PFSK-1 (cell line): ENCODE results near the gene ADTRP.

Experiments used
- FOXP2 ChIP-seq: optimal IDR thresholded peaks from 2 replicates; pipeline ENCODE3; 2011; ENCODE audit warnings: borderline replicate concordance, control low read depth, inconsistent platforms; ENCODE audit not compliant: insufficient read depth; ENCODE audit errors: extremely low read length, extremely low read depth
- POLR2AphosphoS5 ChIP-seq: IDR thresholded peaks from 2 replicates; pipeline ENCODE4 v1.6.1; 2012; ENCODE audit warnings: low read depth, mild to moderate bottlenecking, control low read depth, low read length, moderate library complexity
- SIN3A ChIP-seq: IDR thresholded peaks from 2 replicates; pipeline ENCODE4 v1.6.1; 2012; ENCODE audit warnings: mild to moderate bottlenecking, low read length, moderate library complexity, borderline replicate concordance; ENCODE audit not compliant: insufficient read depth
- TAF1 ChIP-seq: IDR thresholded peaks from 2 replicates; pipeline ENCODE4 v1.6.1; 2012; ENCODE audit warnings: low read length, control low read depth, borderline replicate concordance; ENCODE audit not compliant: insufficient read depth
- TF ChIP-seq, protein P1 (sequence below), 2 experiments: IDR thresholded peaks; 2 replicates each; pipeline versions ENCODE4 v1.6.1 to v1.8.0; 2011 to 2012; ENCODE audit warnings: low read depth in 2 of 2, low read length in 2 of 2, control low read depth in 1 of 2, inconsistent platforms in 1 of 2, mild to moderate bottlenecking in 1 of 2, moderate library complexity in 1 of 2; ENCODE audit not compliant: insufficient read depth in 1 of 2

DNA sequence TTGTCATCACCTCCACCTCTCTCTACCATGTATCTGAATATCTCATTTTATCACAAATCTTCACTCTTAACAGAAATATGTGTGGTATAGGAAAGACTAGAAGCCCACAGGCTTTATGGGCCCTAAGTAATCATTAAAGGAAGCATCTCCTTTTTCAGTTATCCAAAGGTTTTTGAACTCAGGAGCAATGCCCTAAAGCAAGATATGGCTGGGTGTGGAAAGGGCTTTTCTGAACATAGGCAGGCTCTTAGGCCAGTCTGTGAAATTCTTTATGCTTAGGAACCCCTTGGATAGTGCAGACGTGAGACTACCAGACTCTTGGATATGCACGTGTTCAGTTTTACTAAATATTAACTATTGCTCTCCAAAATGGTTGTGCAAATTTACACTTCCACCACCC lies 99.5 kb downstream of the ADTRP start:
- TF ChIP-seq FOXP2 = no peak
- TF ChIP-seq, protein P1, sequence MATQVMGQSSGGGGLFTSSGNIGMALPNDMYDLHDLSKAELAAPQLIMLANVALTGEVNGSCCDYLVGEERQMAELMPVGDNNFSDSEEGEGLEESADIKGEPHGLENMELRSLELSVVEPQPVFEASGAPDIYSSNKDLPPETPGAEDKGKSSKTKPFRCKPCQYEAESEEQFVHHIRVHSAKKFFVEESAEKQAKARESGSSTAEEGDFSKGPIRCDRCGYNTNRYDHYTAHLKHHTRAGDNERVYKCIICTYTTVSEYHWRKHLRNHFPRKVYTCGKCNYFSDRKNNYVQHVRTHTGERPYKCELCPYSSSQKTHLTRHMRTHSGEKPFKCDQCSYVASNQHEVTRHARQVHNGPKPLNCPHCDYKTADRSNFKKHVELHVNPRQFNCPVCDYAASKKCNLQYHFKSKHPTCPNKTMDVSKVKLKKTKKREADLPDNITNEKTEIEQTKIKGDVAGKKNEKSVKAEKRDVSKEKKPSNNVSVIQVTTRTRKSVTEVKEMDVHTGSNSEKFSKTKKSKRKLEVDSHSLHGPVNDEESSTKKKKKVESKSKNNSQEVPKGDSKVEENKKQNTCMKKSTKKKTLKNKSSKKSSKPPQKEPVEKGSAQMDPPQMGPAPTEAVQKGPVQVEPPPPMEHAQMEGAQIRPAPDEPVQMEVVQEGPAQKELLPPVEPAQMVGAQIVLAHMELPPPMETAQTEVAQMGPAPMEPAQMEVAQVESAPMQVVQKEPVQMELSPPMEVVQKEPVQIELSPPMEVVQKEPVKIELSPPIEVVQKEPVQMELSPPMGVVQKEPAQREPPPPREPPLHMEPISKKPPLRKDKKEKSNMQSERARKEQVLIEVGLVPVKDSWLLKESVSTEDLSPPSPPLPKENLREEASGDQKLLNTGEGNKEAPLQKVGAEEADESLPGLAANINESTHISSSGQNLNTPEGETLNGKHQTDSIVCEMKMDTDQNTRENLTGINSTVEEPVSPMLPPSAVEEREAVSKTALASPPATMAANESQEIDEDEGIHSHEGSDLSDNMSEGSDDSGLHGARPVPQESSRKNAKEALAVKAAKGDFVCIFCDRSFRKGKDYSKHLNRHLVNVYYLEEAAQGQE (IDR thresholded peaks at IDR 0.05; ENCODE audit: insufficient read depth in 1 of 2, low read depth in 2 of 2, low read length in 2 of 2) = no peak
- no peak for TF ChIP-seq POLR2AphosphoS5
- no peak for TF ChIP-seq SIN3A
- TF ChIP-seq TAF1 = no peak
